DOHH2 (cell line): Measurements from ENCODE around the gene ASCL1.

Source experiments
- H3F3A ChIP-seq: fragments of 200-600 bp; sonication (generic), shearing (Covaris generic); 2 replicates; pipeline ENCODE4 v1.6.0; 2016; ENCODE audit warnings: antibody characterized with exemption, mild to moderate bottlenecking; ENCODE audit not compliant: control insufficient read depth, insufficient read depth
- H3K27ac ChIP-seq: fragments of 200-600 bp; sonication (generic); 2 replicates; pipeline ENCODE4 v1.5.1; 2014; ENCODE audit warnings: low read depth, mild to moderate bottlenecking, low read length, moderate library complexity
- H3K27me3 ChIP-seq: fragments of 200-600 bp; sonication (generic); 2 replicates; pipeline ENCODE4 v1.6.1; 2014; ENCODE audit warnings: mild to moderate bottlenecking, low read length, mixed read lengths; ENCODE audit not compliant: control insufficient read depth
- H3K36me3 ChIP-seq: fragments of 200-600 bp; sonication (generic); 2 replicates; pipeline ENCODE4 v1.6.1; 2014; ENCODE audit warnings: mild to moderate bottlenecking, low read length, moderate library complexity, mixed read lengths; ENCODE audit not compliant: control insufficient read depth
- H3K4me1 ChIP-seq: fragments of 200-600 bp; sonication (generic); 2 replicates; pipeline ENCODE4 v1.6.1; 2014; ENCODE audit warnings: mild to moderate bottlenecking, low read length, mixed read lengths; ENCODE audit not compliant: control insufficient read depth
- H3K4me2 ChIP-seq: fragments of 200-600 bp; sonication (generic); 2 replicates; pipeline ENCODE4 v1.6.0; 2014; ENCODE audit warnings: mild to moderate bottlenecking, low read length, moderate library complexity
- H3K4me3 ChIP-seq: fragments of 200-600 bp; sonication (generic); 2 replicates; pipeline ENCODE4 v1.5.1; 2014; ENCODE audit warnings: mild to moderate bottlenecking, low read length, mixed read lengths
- H3K79me2 ChIP-seq: fragments of 200-600 bp; sonication (generic); 2 replicates; pipeline ENCODE4 v1.6.1; 2014; ENCODE audit warnings: mild to moderate bottlenecking, low read length, mixed read lengths; ENCODE audit not compliant: control insufficient read depth
- H3K9me2 ChIP-seq: fragments of 200-600 bp; sonication (generic); replicated peaks from 2 replicates; pipeline ENCODE4 v1.6.1; 2014; ENCODE audit warnings: mild to moderate bottlenecking, low read length, mixed read lengths; ENCODE audit not compliant: control insufficient read depth
- H3K9me3 ChIP-seq: fragments of 200-600 bp; sonication (generic); 2 replicates; pipeline ENCODE4 v1.6.1; 2014; ENCODE audit warnings: antibody characterized with exemption, low read length, mixed read lengths; ENCODE audit not compliant: control insufficient read depth, insufficient read depth
- H4K20me1 ChIP-seq: fragments of 200-600 bp; sonication (generic); 2 replicates; pipeline ENCODE4 v1.6.0; 2014; ENCODE audit warnings: low read depth, mild to moderate bottlenecking, antibody characterized with exemption, low read length, moderate library complexity; ENCODE audit not compliant: control insufficient read depth, insufficient read depth
- EZH2phosphoT487 ChIP-seq: fragments of 200-600 bp; sonication (generic); IDR thresholded peaks from 2 replicates; pipeline ENCODE4 v1.6.1; 2017; ENCODE audit warnings: borderline replicate concordance, mild to moderate bottlenecking, antibody characterized with exemption, low read length, moderate library complexity, mixed read lengths
- TF ChIP-seq, protein P1 (sequence below): fragments of 200-600 bp; sonication (generic); IDR thresholded peaks from one replicate; pipeline ENCODE4 v1.5.1; 2014; ENCODE audit warnings: antibody characterized with exemption, mild to moderate bottlenecking, low read depth, low read length; ENCODE audit not compliant: poor library complexity, severe bottlenecking

The ASCL1 gene

DNA sequence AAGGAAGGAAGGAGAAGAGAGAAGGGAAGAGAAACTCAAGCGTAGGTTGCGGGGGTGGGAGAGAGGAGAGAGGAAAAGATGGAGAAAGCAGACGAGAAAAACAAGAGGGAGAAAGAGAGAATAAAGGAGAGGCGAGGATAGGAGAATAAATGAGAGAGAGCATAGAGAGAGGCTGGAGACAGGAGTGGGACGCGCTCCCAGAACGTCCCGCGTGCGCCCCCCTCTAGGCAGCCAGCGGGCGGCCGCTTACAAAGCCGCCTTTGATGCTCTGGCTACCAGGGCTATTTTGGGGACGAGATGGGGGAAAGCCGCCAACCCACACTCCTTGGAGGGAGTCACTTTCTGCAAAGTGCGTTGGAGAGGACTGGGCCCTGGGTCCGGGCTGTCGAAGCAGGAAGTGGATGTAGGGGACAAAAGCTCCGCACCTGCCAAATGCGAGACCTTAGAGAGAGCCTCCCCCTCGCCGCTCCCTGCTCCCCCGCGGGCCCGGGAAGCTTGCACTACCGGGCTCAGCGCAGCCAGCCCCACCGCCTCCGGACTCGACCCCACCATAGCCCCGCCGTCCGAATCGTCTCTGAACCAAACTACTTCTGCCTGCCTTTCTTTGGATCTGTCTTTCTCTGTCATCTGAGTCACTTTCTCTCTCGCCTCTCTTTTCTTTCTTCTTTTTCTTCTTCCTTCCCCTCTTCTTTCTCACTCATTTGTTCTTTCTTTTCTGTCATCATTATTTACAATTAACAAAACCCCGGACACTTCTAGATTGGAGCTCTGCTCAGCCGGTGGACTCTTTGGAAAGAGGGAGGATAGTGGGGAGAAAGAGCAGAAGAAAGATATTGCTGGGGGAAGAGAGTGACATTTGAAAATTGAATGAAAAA is 8.0 kb downstream of the ASCL1 start:
- H3K9me3 ChIP-seq: no peaks in the 10 kb centered on the region
- no peak overlapping the region for H3K27ac ChIP-seq
- no peaks in the 10 kb centered on the region for H3K9me2 ChIP-seq
- no peaks in the 10 kb centered on the region for H3K36me3 ChIP-seq
- H3K79me2 ChIP-seq: no peaks in the 10 kb centered on the region
- no peak overlapping the region for H3K4me3 ChIP-seq
- no peaks in the 10 kb centered on the region for H3F3A ChIP-seq
- no peaks in the 10 kb centered on the region for H4K20me1 ChIP-seq
- no peak for TF ChIP-seq EZH2phosphoT487
- TF ChIP-seq, protein P1, sequence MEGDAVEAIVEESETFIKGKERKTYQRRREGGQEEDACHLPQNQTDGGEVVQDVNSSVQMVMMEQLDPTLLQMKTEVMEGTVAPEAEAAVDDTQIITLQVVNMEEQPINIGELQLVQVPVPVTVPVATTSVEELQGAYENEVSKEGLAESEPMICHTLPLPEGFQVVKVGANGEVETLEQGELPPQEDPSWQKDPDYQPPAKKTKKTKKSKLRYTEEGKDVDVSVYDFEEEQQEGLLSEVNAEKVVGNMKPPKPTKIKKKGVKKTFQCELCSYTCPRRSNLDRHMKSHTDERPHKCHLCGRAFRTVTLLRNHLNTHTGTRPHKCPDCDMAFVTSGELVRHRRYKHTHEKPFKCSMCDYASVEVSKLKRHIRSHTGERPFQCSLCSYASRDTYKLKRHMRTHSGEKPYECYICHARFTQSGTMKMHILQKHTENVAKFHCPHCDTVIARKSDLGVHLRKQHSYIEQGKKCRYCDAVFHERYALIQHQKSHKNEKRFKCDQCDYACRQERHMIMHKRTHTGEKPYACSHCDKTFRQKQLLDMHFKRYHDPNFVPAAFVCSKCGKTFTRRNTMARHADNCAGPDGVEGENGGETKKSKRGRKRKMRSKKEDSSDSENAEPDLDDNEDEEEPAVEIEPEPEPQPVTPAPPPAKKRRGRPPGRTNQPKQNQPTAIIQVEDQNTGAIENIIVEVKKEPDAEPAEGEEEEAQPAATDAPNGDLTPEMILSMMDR: no peak
- H3K4me1 ChIP-seq: no peaks in the 10 kb centered on the region
- peaks cover 25% of the 10 kb centered on the region for H3K27me3 ChIP-seq
- no peak overlapping the region for H3K4me2 ChIP-seq

DNA sequence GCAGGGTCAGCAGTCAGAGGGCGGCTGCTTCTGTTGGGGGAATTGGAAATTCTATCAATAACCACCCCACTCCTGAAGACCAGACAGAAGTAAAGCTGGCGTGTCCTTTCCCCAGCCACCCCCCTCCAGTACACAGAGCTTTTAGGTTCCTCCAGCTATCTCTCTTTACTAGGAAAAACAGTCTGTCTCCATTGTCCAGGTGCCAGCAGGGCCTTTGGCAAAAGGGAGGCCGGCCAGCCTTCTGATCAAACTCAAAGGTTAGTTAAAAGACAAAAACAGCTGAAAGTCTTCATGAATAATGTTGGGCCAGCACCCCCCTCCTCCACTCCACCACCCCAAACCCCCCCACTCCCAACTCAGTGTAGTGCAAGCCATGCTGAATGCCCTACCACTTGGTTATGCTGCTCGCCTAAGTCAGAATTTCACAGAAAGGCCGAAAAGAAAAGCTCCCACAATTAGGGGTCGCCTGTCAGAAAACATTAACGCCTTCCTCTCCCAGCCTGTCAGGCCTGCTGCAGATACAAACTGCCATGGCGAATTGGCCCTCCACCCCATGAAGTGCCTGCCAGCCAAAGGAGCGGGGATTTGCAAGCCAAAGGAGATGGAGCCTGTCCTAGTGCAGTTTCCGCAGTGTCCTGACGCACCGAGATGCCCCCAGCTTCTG is 8.9 kb downstream of the ASCL1 start:
- H3K4me2 ChIP-seq: no peak overlapping the region
- H3K79me2 ChIP-seq: no peaks in the 10 kb centered on the region
- no peak overlapping the region for H3K4me3 ChIP-seq
- no peaks in the 10 kb centered on the region for H3K9me2 ChIP-seq
- peaks cover 22% of the 10 kb centered on the region for H3K27me3 ChIP-seq
- H3K4me1 ChIP-seq: no peaks in the 10 kb centered on the region
- H3F3A ChIP-seq: no peaks in the 10 kb centered on the region
- H3K36me3 ChIP-seq: no peaks in the 10 kb centered on the region
- no peaks in the 10 kb centered on the region for H3K9me3 ChIP-seq
- H3K27ac ChIP-seq: no peak overlapping the region
- TF ChIP-seq EZH2phosphoT487: no peak
- TF ChIP-seq, protein P1: no peak
- no peaks in the 10 kb centered on the region for H4K20me1 ChIP-seq

DNA sequence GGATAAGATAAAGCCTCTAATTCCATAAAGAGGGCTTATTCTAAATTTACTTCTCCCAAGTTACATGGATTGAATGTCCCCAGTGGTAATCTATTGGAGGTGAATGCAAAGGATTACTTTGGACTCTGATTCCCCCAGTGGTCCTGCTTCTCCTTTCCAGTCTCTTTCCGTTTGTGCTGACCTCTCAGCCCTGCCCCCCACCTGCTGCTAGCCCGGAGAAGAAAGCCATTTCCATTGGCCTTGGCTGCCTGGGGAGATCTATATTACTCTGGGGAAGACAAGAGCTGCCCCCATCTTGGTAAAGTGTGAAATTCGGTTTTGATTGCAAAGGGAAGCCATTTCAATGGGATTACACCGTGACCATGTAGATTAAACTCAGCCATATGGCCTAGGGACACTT is 13.3 kb downstream of the ASCL1 start:
- Histone ChIP-seq H3K9me2 (no peaks in the 10 kb centered on the region), H3K27ac (no peak overlapping the region), H3K4me1 (no peaks in the 10 kb centered on the region), H4K20me1 (no peaks in the 10 kb centered on the region), H3K4me3 (no peak overlapping the region), H3K36me3 (no peaks in the 10 kb centered on the region), H3F3A (no peaks in the 10 kb centered on the region), H3K9me3 (no peaks in the 10 kb centered on the region), H3K79me2 (no peaks in the 10 kb centered on the region), H3K27me3 (no peaks in the 10 kb centered on the region; the same call in 1 of the 2 replicates), H3K4me2 (no peak overlapping the region)
- no peak for TF ChIP-seq EZH2phosphoT487
- TF ChIP-seq, protein P1: no peak
